ENCODE measurements around the gene RNF4.
"Not testable (repeated sequence)": the region's sequence is repeated elsewhere in the genome, so short reads cannot be mapped to it uniquely, and the experiment has no call there.

The RNF4 gene

GRCh38 chr4:2537011-2537830, 68.3 kb downstream of the RNF4 start:
- no peak for DNase-seq

GRCh38 chr4:2543580-2544191, 74.8 kb downstream of the RNF4 start:
- not testable (repeated sequence) for DNase-seq

- DNase-seq, result no peak
Measured at GRCh38 chr4:2545321-2546013, 76.6 kb downstream of the RNF4 start.

- no peak for DNase-seq
Measured at GRCh38 chr4:2546286-2546823, 77.4 kb downstream of the RNF4 start.

GRCh38 chr4:2546961-2547691, 78.2 kb downstream of the RNF4 start:
- not testable (repeated sequence) for DNase-seq

- DNase-seq, result no peak
Measured at GRCh38 chr4:2551118-2551517, 82.2 kb downstream of the RNF4 start.

GRCh38 chr4:2552806-2553205, 83.9 kb downstream of the RNF4 start:
- DNase-seq, result no peak

GRCh38 chr4:2558301-2558700, 89.4 kb downstream of the RNF4 start:
- DNase-seq, result no peak

- no peak for DNase-seq
Measured at GRCh38 chr4:2560167-2560566, 91.3 kb downstream of the RNF4 start.
